ENCODE results near the gene SRSF9.

- TF ChIP-seq EZH2 (IDR thresholded peaks at IDR 0.05; ENCODE audit: borderline replicate concordance, insufficient read depth, low read length, poor library complexity, severe bottlenecking) (no peak), MXI1 (conservative IDR thresholded peaks at IDR 0.05; ENCODE audit: poor library complexity, severe bottlenecking) (no peak), EP300 (conservative IDR thresholded peaks at IDR 0.05; ENCODE audit: poor library complexity, severe bottlenecking) (no peak), CTCF (IDR thresholded peaks at IDR 0.05; ENCODE audit: poor library complexity, severe bottlenecking) (no peak)
Observed at GRCh38 chr12:120508537-120508936, 39.0 kb upstream of the SRSF9 start.
